A549 (cell line): ENCODE results near the gene SGCA. TPM values are rescaled to one million over a fixed set of nuclear protein-coding genes. Genes with fewer than 3 reads are reported as not detected.

Experiments
- ATAC-seq, 2 experiments: fragments of 200-7000 bp in 1 of 2; fragments of >200 bp in 1 of 2; cut with Nextera tagmentation in 1 of 2; cut with Tn5 transposase in 1 of 2; 3 replicates each; pipeline versions ENCODE4 v1.8.0 to v1.9.1; 2018 to 2020; ENCODE audit warnings: mild to moderate bottlenecking in 1 of 2, moderate library complexity in 1 of 2
- CTCF ChIA-PET: fragments of 300-600 bp; sonication (Branson Sonifier 250); formaldehyde crosslinking; extraction: SDS; loops from one replicate; lab custom pipeline; 2021; ENCODE audit warnings: antibody characterized with exemption, inconsistent platforms; lab: Yijun Ruan, JAX
- POLR2A ChIA-PET: fragments of 350-600 bp; formaldehyde crosslinking; extraction: SDS; loops from one replicate; lab custom pipeline; 2021; ENCODE audit warnings: antibody characterized with exemption, inconsistent platforms; lab: Yijun Ruan, JAX
- DNase-seq, 2 experiments: peaks; one replicate each; pipeline versions ENCODE4 v3.0.0 to v3.0.0-alpha.2; 2011 to 2016; ENCODE audit warnings: low read depth in 1 of 2, low spot score in 1 of 2
- FAIRE-seq: peaks from 2 replicates; lab custom pipeline; 2011; peaks lifted over from hg19 to GRCh38; lab: Jason Lieb, UNC
- H3K27ac ChIP-seq, 2 experiments: fragments of >200 bp; sonication (Bioruptor Twin); formaldehyde crosslinking; 3 replicates each; pipeline ENCODE4 v1.5.1; 2016 to 2017
- H3K4me1 ChIP-seq: fragments of >200 bp; sonication (Bioruptor Twin); formaldehyde crosslinking; 3 replicates; pipeline ENCODE4 v1.6.1; 2016
- H3K4me2 ChIP-seq: fragments of >200 bp; sonication (Bioruptor Twin); formaldehyde crosslinking; 3 replicates; pipeline ENCODE4 v1.6.1; 2016
- H3K4me3 ChIP-seq: fragments of >200 bp; sonication (Bioruptor Twin); formaldehyde crosslinking; 3 replicates; pipeline ENCODE4 v1.5.1; 2016
- H3K9me3 ChIP-seq: fragments of >200 bp; sonication (Bioruptor Twin); formaldehyde crosslinking; 3 replicates; pipeline ENCODE4 v1.6.1; 2016
- CHD2 ChIP-seq: fragments of 150-350 bp; IDR thresholded peaks from 2 replicates; pipeline ENCODE4 v1.6.1; 2014; ENCODE audit warnings: low read length; ENCODE audit not compliant: partially characterized antibody
- EHF ChIP-seq: fragments of 250-450 bp; sonication (Bioruptor Pico); IDR thresholded peaks from 2 replicates; pipeline ENCODE4 v1.5.0; 2020; ENCODE audit warnings: mild to moderate bottlenecking
- ESRRA ChIP-seq: fragments of 150-350 bp; IDR thresholded peaks from 2 replicates; pipeline ENCODE4 v1.6.1; 2014; ENCODE audit warnings: mild to moderate bottlenecking, low read length, borderline replicate concordance
- GATA3 ChIP-seq: IDR thresholded peaks from 2 replicates; pipeline ENCODE4 v1.6.1; 2012; ENCODE audit warnings: borderline replicate concordance
- HOXB13 ChIP-seq: fragments of 250-450 bp; sonication (Bioruptor Pico); IDR thresholded peaks from 2 replicates; pipeline ENCODE4 v1.5.0; 2020; ENCODE audit warnings: low read depth, mild to moderate bottlenecking, moderate library complexity
- JUNB ChIP-seq: fragments of >200 bp; sonication (Bioruptor Twin); formaldehyde crosslinking; IDR thresholded peaks from 2 replicates; pipeline ENCODE4 v1.6.1; 2016
- KDM5A ChIP-seq: fragments of 200-600 bp; sonication (generic); IDR thresholded peaks from 2 replicates; pipeline ENCODE4 v1.6.1; 2016; ENCODE audit warnings: antibody characterized with exemption, mild to moderate bottlenecking
- MAFK ChIP-seq: fragments of 450-650 bp; IDR thresholded peaks from 2 replicates; pipeline ENCODE4 v1.6.1; 2014; ENCODE audit not compliant: partially characterized antibody
- NFE2L2 ChIP-seq: fragments of 150-350 bp; conservative IDR thresholded peaks from 2 replicates; pipeline ENCODE4 v1.6.1; 2014; ENCODE audit warnings: low read length
- NR3C1 ChIP-seq: fragments of >200 bp; sonication (Bioruptor Twin); formaldehyde crosslinking; IDR thresholded peaks from 3 replicates; pipeline ENCODE4 v1.6.1; 2017
- PHF8 ChIP-seq: fragments of 200-600 bp; sonication (generic); IDR thresholded peaks from 2 replicates; pipeline ENCODE4 v1.6.1; 2016; ENCODE audit warnings: low read depth, mild to moderate bottlenecking, antibody characterized with exemption, moderate library complexity, borderline replicate concordance
- POLR2AphosphoS2 ChIP-seq: conservative IDR thresholded peaks from 2 replicates; pipeline ENCODE4 v1.6.1; 2012; ENCODE audit warnings: low read length, improper control_type of control experiment, inconsistent platforms
- RCOR1 ChIP-seq: fragments of 150-350 bp; IDR thresholded peaks from 2 replicates; pipeline ENCODE4 v1.6.1; 2014; ENCODE audit warnings: antibody characterized with exemption, low read length, low read depth
- RFX5 ChIP-seq: fragments of 450-650 bp; IDR thresholded peaks from 2 replicates; pipeline ENCODE4 v1.7.1; 2014; ENCODE audit warnings: antibody characterized with exemption, mild to moderate bottlenecking, moderate library complexity
- WGBS: methylation state at CpG from one replicate; pipeline ENCODE4 v1.1.6; 2017; ENCODE audit errors: missing lambda C conversion rate; 5-methylcytosine and 5-hydroxymethylcytosine counted together
- polyA plus RNA-seq, 4 experiments: library from polyadenylated mRNA; depleted of rRNA in 3 of 4; stranded (reverse); fragments of >200 nt; fragmentation: RNase III in 1 of 4; extraction: RNeasy Plus Mini Kit Qiagen cat#74134 plus additional on column Dnase treatment in 1 of 4; gene quantifications; 2 replicates in 3 of 4; 3 replicates in 1 of 4; pipeline ENCODE4 v1.2.3, GENCODE V29; 2011 to 2017
- TF ChIP-seq, protein P1 (sequence below): fragments of 250-450 bp; sonication (Bioruptor Pico); IDR thresholded peaks from 2 replicates; pipeline ENCODE4 v1.5.0; 2020; ENCODE audit warnings: low read depth, mild to moderate bottlenecking, moderate library complexity
- TF ChIP-seq, protein P2 (sequence below): fragments of 250-450 bp; sonication (Bioruptor Pico); IDR thresholded peaks from 2 replicates; pipeline ENCODE4 v1.5.0; 2021; ENCODE audit warnings: mild to moderate bottlenecking, moderate library complexity, borderline replicate concordance
- TF ChIP-seq, protein P3 (sequence below): IDR thresholded peaks from 2 replicates; pipeline ENCODE4 v1.6.1; 2012
- TF ChIP-seq, protein P4 (sequence below): fragments of >200 bp; sonication (Bioruptor Twin); formaldehyde crosslinking; IDR thresholded peaks from 2 replicates; pipeline ENCODE4 v1.6.1; 2016
- TF ChIP-seq, protein P5 (sequence below): fragments of >200 bp; sonication (Bioruptor Twin); formaldehyde crosslinking; IDR thresholded peaks from 3 replicates; pipeline ENCODE4 v1.5.1; 2016
- TF ChIP-seq, protein P6 (sequence below): fragments of 200-600 bp; sonication (generic); IDR thresholded peaks from 2 replicates; pipeline ENCODE4 v1.6.1; 2016; ENCODE audit warnings: antibody characterized with exemption, mild to moderate bottlenecking, moderate library complexity

SGCA gene
- polyA plus RNA-seq, 2 of the 4 experiments (the other 2 are of a cell fraction): 0.44 to 3.4 TPM

DNA sequence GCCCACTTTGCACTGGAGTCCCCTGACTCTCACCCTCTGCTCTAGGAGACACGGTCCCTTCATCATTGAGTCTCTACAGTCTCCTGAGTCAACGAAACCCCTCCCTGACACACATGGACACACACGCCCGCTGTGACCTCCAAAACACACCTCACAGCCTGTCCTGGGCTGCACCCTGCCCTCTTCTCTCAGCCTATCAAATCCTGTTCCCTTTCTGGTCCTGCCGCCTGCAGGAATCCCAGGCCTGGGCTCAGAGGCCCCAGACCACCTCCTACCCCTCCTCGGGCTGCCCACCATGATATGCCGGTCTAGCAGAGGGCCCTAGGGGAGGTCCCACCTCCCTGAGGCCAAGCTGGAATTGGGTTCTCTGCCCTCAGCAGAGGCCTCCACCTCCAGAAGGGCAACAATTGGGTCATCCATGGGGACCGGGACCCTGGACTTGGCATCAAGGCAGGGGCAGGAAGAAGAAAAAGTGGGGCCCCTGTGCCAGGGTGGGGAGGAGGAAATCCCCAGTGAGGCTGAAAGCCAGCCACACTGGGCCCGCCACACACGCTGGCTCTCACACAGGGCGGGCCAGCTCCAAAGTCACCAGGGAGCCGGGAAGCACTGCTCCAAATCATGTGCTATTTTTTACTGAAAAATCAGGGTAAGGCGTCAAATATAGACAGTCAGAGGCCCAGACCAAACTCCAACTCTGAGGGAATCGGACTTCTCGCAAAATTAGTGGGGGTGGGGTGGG is 18.7 kb upstream of the SGCA start:
- peaks cover 41% of the 10 kb centered on the region for H3K4me1 ChIP-seq
- POLR2A ChIA-PET: interaction anchor here (1.0 kb wide), 1 partner anchor 53 kb away, joined by 3 read pairs; no protein-coding TSS in a partner anchor
- DNase-seq (no peak), FAIRE-seq (no peak), ATAC-seq (no peak)
- WGBS: 85% methylated on average over 15 of the region's 15 CpGs
- CTCF ChIA-PET: interaction anchor here (1.1 to 60.2 kb wide), 8 partner anchors 7 to 150 kb away, joined by 3 to 1356 read pairs (median 74); partner anchors contain the start of genes PDK2 and SGCA
- H3K4me2 ChIP-seq: peak overlapping the region; percentile 95
- no peaks in the 10 kb centered on the region for H3K9me3 ChIP-seq
- H3K4me3 ChIP-seq: peak overlapping the region; percentile 86; the same call in 2 of the 3 replicates
- H3K27ac ChIP-seq: peak overlapping the region in 1 of 2 experiments; percentile 96; a peak in 3 of 6 replicates
- no peak for TF ChIP-seq KDM5A
- TF ChIP-seq RCOR1: no peak
- no peak for TF ChIP-seq CHD2
- no peak for TF ChIP-seq MAFK
- TF ChIP-seq, protein P1, sequence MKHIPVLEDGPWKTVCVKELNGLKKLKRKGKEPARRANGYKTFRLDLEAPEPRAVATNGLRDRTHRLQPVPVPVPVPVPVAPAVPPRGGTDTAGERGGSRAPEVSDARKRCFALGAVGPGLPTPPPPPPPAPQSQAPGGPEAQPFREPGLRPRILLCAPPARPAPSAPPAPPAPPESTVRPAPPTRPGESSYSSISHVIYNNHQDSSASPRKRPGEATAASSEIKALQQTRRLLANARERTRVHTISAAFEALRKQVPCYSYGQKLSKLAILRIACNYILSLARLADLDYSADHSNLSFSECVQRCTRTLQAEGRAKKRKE (CRISPR knock-in tag): no peak
- TF ChIP-seq JUNB: no peak
- TF ChIP-seq, protein P2, sequence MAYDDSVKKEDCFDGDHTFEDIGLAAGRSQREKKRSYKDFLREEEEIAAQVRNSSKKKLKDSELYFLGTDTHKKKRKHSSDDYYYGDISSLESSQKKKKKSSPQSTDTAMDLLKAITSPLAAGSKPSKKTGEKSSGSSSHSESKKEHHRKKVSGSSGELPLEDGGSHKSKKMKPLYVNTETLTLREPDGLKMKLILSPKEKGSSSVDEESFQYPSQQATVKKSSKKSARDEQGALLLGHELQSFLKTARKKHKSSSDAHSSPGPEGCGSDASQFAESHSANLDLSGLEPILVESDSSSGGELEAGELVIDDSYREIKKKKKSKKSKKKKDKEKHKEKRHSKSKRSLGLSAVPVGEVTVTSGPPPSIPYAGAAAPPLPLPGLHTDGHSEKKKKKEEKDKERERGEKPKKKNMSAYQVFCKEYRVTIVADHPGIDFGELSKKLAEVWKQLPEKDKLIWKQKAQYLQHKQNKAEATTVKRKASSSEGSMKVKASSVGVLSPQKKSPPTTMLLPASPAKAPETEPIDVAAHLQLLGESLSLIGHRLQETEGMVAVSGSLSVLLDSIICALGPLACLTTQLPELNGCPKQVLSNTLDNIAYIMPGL (CRISPR knock-in tag): no peak
- TF ChIP-seq ESRRA: no peak
- TF ChIP-seq, protein P3, sequence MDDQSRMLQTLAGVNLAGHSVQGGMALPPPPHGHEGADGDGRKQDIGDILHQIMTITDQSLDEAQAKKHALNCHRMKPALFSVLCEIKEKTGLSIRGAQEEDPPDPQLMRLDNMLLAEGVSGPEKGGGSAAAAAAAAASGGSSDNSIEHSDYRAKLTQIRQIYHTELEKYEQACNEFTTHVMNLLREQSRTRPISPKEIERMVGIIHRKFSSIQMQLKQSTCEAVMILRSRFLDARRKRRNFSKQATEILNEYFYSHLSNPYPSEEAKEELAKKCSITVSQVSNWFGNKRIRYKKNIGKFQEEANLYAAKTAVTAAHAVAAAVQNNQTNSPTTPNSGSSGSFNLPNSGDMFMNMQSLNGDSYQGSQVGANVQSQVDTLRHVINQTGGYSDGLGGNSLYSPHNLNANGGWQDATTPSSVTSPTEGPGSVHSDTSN: no peak
- no peak for TF ChIP-seq HOXB13 (CRISPR knock-in tag)
- TF ChIP-seq, protein P4, sequence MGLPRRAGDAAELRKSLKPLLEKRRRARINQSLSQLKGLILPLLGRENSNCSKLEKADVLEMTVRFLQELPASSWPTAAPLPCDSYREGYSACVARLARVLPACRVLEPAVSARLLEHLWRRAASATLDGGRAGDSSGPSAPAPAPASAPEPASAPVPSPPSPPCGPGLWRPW: no peak
- no peak for TF ChIP-seq EHF (CRISPR knock-in tag)
- no peak for TF ChIP-seq NFE2L2
- TF ChIP-seq, protein P5, sequence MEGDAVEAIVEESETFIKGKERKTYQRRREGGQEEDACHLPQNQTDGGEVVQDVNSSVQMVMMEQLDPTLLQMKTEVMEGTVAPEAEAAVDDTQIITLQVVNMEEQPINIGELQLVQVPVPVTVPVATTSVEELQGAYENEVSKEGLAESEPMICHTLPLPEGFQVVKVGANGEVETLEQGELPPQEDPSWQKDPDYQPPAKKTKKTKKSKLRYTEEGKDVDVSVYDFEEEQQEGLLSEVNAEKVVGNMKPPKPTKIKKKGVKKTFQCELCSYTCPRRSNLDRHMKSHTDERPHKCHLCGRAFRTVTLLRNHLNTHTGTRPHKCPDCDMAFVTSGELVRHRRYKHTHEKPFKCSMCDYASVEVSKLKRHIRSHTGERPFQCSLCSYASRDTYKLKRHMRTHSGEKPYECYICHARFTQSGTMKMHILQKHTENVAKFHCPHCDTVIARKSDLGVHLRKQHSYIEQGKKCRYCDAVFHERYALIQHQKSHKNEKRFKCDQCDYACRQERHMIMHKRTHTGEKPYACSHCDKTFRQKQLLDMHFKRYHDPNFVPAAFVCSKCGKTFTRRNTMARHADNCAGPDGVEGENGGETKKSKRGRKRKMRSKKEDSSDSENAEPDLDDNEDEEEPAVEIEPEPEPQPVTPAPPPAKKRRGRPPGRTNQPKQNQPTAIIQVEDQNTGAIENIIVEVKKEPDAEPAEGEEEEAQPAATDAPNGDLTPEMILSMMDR: no peak
- TF ChIP-seq PHF8: no peak
- TF ChIP-seq POLR2AphosphoS2: no peak
- no peak for TF ChIP-seq RFX5
- no peak for TF ChIP-seq NR3C1
- no peak for TF ChIP-seq GATA3
- TF ChIP-seq, protein P6, sequence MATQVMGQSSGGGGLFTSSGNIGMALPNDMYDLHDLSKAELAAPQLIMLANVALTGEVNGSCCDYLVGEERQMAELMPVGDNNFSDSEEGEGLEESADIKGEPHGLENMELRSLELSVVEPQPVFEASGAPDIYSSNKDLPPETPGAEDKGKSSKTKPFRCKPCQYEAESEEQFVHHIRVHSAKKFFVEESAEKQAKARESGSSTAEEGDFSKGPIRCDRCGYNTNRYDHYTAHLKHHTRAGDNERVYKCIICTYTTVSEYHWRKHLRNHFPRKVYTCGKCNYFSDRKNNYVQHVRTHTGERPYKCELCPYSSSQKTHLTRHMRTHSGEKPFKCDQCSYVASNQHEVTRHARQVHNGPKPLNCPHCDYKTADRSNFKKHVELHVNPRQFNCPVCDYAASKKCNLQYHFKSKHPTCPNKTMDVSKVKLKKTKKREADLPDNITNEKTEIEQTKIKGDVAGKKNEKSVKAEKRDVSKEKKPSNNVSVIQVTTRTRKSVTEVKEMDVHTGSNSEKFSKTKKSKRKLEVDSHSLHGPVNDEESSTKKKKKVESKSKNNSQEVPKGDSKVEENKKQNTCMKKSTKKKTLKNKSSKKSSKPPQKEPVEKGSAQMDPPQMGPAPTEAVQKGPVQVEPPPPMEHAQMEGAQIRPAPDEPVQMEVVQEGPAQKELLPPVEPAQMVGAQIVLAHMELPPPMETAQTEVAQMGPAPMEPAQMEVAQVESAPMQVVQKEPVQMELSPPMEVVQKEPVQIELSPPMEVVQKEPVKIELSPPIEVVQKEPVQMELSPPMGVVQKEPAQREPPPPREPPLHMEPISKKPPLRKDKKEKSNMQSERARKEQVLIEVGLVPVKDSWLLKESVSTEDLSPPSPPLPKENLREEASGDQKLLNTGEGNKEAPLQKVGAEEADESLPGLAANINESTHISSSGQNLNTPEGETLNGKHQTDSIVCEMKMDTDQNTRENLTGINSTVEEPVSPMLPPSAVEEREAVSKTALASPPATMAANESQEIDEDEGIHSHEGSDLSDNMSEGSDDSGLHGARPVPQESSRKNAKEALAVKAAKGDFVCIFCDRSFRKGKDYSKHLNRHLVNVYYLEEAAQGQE: no peak
